ENCODE measurements around the gene MARK2. TPM values are rescaled to one million over a fixed set of nuclear protein-coding genes. Genes with fewer than 3 reads are reported as not detected.
A peak's percentile ranks its signal among the peaks of the same experiment; 100 is the strongest.

MARK2 gene
- total RNA-seq, 1 donor from 2014 or later: 44.9 TPM

DNA sequence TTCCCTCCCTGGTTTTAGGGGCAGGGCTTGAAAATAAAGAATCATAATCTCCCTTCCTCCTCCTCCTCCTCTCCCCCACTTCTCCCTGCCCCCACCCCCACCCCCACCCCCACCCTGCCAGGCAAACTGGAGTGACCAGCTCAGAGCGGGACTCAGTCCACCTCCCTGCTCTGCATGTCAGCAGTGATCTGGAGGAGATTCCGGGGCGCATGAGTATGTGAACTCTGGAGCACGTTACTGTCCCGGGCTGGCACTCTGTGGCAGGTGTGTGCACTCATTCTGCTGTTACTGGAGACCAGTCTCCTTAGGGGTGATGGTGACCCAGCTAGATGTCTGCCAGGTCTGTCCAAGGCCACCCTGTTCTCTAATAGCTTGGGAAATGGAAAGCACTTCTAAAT, 33.9 kb downstream of the MARK2 start:
- H3K9me3 ChIP-seq: no peaks in the 10 kb centered on the region
- H3K4me3 ChIP-seq: no peak overlapping the region
- no peaks in the 10 kb centered on the region for H3K27me3 ChIP-seq (ENCODE audit: low read depth)
- no peak for TF ChIP-seq CTCF (IDR thresholded peaks at IDR 0.05)
- no peaks in the 10 kb centered on the region for H3K36me3 ChIP-seq
- peak; percentile 6 to 20 for ATAC-seq
- H3K4me1 ChIP-seq: peaks cover 74% of the 10 kb centered on the region
- DNase-seq: no peak
- peak overlapping the region; percentile 63 for H3K27ac ChIP-seq
- intact Hi-C loops (cut with DNase I): no loop called here

DNA sequence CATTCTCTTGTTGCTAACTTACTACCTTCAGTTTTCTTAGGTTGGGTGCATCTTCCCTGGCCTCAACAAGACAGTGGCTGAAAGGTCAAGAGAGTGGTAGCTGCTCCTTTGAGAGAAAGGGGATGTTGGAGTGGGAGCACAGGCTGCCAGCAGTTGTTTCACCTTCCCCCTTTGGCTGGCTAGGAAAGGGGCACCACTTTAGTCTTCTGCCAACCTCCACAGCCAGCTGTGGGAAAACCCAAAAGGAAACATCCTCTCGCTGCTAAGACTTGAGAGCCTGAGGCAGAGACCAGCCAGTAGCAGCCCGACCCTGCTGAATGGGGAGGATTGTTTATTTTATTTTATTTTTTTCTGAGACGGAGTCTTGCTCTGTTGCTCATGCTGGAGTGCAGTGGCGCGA, 34.4 kb downstream of the MARK2 start:
- H3K27me3 ChIP-seq (ENCODE audit: low read depth): no peaks in the 10 kb centered on the region
- no peak for ATAC-seq
- H3K27ac ChIP-seq: peak overlapping the region; percentile 63
- intact Hi-C loops (cut with DNase I): no loop called here
- no peaks in the 10 kb centered on the region for H3K36me3 ChIP-seq
- H3K4me1 ChIP-seq: peaks cover 68% of the 10 kb centered on the region
- no peak overlapping the region for H3K4me3 ChIP-seq
- no peak for TF ChIP-seq CTCF (IDR thresholded peaks at IDR 0.05)
- no peaks in the 10 kb centered on the region for H3K9me3 ChIP-seq
- DNase-seq: no peak

GRCh38 chr11:63874511-63874910, 35.6 kb downstream of the MARK2 start:
- intact Hi-C loops (cut with DNase I): no loop called here
- Histone ChIP-seq H3K27me3 (ENCODE audit: low read depth) (no peaks in the 10 kb centered on the region), H3K9me3 (no peaks in the 10 kb centered on the region), H3K27ac (peak overlapping the region; percentile 63), H3K36me3 (no peaks in the 10 kb centered on the region), H3K4me3 (no peak overlapping the region), H3K4me1 (peaks cover 61% of the 10 kb centered on the region)
- no peak for TF ChIP-seq CTCF (IDR thresholded peaks at IDR 0.05)
- ATAC-seq (no peak), DNase-seq (no peak)

GRCh38 chr11:63875506-63876065, 36.7 kb downstream of the MARK2 start:
- no peaks in the 10 kb centered on the region for H3K9me3 ChIP-seq
- H3K36me3 ChIP-seq: no peaks in the 10 kb centered on the region
- no peak for ATAC-seq
- no peaks in the 10 kb centered on the region for H3K27me3 ChIP-seq (ENCODE audit: low read depth)
- H3K4me1 ChIP-seq: peaks cover 61% of the 10 kb centered on the region
- H3K27ac ChIP-seq: no peak overlapping the region
- no peak for TF ChIP-seq CTCF (IDR thresholded peaks at IDR 0.05)
- DNase-seq: no peak
- H3K4me3 ChIP-seq: no peak overlapping the region
- intact Hi-C loops (cut with DNase I): no loop called here

DNA sequence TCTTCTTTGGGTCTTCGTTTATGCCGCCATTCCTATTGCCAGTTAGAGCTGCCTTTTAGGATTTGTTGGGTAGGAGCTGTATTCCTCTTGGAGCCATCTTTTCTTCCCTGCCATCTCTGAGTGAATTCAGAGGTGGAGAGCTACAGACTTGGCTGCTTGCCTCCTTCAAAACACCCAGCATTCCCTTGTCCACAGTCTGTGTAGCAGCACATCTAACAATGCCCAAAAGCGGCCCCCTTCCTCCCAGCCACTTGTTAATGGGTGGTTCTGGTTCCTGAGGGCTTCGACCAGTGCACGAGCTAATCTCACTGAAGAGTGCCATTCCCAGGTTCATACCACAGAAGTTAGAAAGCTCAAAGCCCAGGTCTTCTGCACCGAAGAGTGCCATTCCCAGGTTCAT, 37.7 kb downstream of the MARK2 start:
- intact Hi-C loops (cut with DNase I): no loop called here
- no peak for TF ChIP-seq CTCF (IDR thresholded peaks at IDR 0.05)
- Histone ChIP-seq H3K9me3 (no peaks in the 10 kb centered on the region), H3K27ac (no peak overlapping the region), H3K36me3 (no peaks in the 10 kb centered on the region), H3K4me1 (peaks cover 57% of the 10 kb centered on the region), H3K4me3 (no peak overlapping the region), H3K27me3 (ENCODE audit: low read depth) (no peaks in the 10 kb centered on the region)
- DNase-seq (no peak), ATAC-seq (no peak)

Measured in lower lobe of right lung (tissue), 2 donors.